Mucosa of descending colon (tissue), 3 donors: ENCODE data around the gene MTFP1. TPM values are rescaled to one million over a fixed set of nuclear protein-coding genes. Genes with fewer than 3 reads are reported as not detected.
"Not testable (repeated sequence)": the region's sequence is repeated elsewhere in the genome, so short reads cannot be mapped to it uniquely, and the experiment has no call there.

ENCODE experiments used
- ATAC-seq: fragments of 200-7000 bp; cut with Tn5 transposase; one replicate; pipeline ENCODE4 v1.9.1; 2020; ENCODE audit warnings: mild to moderate bottlenecking, moderate library complexity
- DNase-seq, 3 donors: peaks; one replicate each; pipeline ENCODE4 v3.0.0-alpha.2; 2020
- H3K36me3 ChIP-seq: fragments of 200-600 bp; one replicate; pipeline ENCODE4 v1.8.0; 2021; ENCODE audit warnings: low read depth, mild to moderate bottlenecking
- H3K4me1 ChIP-seq: fragments of 200-600 bp; one replicate; pipeline ENCODE4 v1.8.0; 2021; ENCODE audit warnings: low read depth, mild to moderate bottlenecking
- H3K4me3 ChIP-seq: fragments of 200-600 bp; one replicate; pipeline ENCODE4 v1.8.0; 2021; ENCODE audit warnings: mild to moderate bottlenecking
- H3K9me3 ChIP-seq: fragments of 200-600 bp; one replicate; pipeline ENCODE4 v1.8.0; 2021; ENCODE audit warnings: mild to moderate bottlenecking
- intact Hi-C, 2 donors: fragments of 100-400 bp; cut with DNase I in 1 of 2; cut with micrococcal nuclease in 1 of 2; formaldehyde crosslinking; loops; one replicate each; pipeline versions ENCODE4 v1.11.0 to v1.11.1; 2022; cut with DNase I, micrococcal nuclease
- total RNA-seq, 3 donors: library from RNA; stranded (reverse); fragmentation: NEBNext Ultra II Directional in 2 of 3; extraction: Animal tissue kit (Norgen Biotek cat#: 25700) in 2 of 3; gene quantifications; one replicate each; pipeline versions ENCODE4 v1.2.1 to v1.2.4, GENCODE V29; 2021 to 2023
- TF ChIP-seq, protein P1 (sequence below): fragments of 200-600 bp; IDR thresholded peaks from one replicate; pipeline ENCODE4 v1.8.0; 2022; ENCODE audit warnings: antibody characterized with exemption, mild to moderate bottlenecking
- donor health status: DM: no; HTN: no; CAD: no; lungs with moderate emphysema.
- donor health status: DM: no; HTN: no; CAD: no.
- donor health status: DM: no; HTN: yes; CAD: no.

MTFP1 gene
- total RNA-seq, 3 donors from 2014 or later, result 14.0 to 26.0 (median 25.3) TPM

- TF ChIP-seq, protein P1, sequence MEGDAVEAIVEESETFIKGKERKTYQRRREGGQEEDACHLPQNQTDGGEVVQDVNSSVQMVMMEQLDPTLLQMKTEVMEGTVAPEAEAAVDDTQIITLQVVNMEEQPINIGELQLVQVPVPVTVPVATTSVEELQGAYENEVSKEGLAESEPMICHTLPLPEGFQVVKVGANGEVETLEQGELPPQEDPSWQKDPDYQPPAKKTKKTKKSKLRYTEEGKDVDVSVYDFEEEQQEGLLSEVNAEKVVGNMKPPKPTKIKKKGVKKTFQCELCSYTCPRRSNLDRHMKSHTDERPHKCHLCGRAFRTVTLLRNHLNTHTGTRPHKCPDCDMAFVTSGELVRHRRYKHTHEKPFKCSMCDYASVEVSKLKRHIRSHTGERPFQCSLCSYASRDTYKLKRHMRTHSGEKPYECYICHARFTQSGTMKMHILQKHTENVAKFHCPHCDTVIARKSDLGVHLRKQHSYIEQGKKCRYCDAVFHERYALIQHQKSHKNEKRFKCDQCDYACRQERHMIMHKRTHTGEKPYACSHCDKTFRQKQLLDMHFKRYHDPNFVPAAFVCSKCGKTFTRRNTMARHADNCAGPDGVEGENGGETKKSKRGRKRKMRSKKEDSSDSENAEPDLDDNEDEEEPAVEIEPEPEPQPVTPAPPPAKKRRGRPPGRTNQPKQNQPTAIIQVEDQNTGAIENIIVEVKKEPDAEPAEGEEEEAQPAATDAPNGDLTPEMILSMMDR, result no peak
- intact Hi-C loops, result no loop called here
- H3K36me3 ChIP-seq, result no peaks in the 10 kb centered on the region
- H3K4me3 ChIP-seq, result no peak overlapping the region
- peaks cover 13% of the 10 kb centered on the region for H3K4me1 ChIP-seq
- ATAC-seq, result no peak
- no peaks in the 10 kb centered on the region for H3K9me3 ChIP-seq
- DNase-seq, result no peak
Measured at GRCh38 chr22:30398685-30399680, 26.6 kb upstream of the MTFP1 start.

GRCh38 chr22:30399718-30400117, 25.9 kb upstream of the MTFP1 start:
- no peak for DNase-seq
- no peaks in the 10 kb centered on the region for H3K9me3 ChIP-seq
- TF ChIP-seq, protein P1, result no peak
- no peak for ATAC-seq
- H3K36me3 ChIP-seq, result no peaks in the 10 kb centered on the region
- intact Hi-C loops, result no loop called here
- H3K4me3 ChIP-seq, result no peak overlapping the region
- peaks cover 13% of the 10 kb centered on the region for H3K4me1 ChIP-seq

DNA sequence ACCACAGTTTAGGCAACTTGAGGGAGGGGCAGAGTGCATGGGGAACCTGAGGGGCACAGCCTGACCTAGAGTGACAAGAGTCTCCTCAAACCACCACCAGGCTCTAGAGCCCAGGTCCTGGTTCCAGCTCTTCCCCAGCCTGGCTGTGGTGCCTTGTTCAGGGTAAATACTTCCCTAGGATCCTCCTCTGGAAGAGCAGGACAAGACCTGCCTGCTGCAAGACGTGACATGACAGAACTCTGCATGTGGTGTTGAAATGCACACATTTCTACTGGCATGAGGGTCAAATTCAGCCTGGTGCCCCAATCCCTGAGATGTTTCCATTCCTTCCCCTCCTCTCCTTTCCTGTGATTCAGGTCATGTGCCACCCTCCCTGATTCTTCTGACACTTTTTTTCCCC, 25.4 kb upstream of the MTFP1 start:
- intact Hi-C loops, result no loop called here
- Histone ChIP-seq H3K36me3 (no peaks in the 10 kb centered on the region), H3K9me3 (no peaks in the 10 kb centered on the region), H3K4me1 (peaks cover 13% of the 10 kb centered on the region), H3K4me3 (no peak overlapping the region)
- ATAC-seq, result no peak
- TF ChIP-seq, protein P1, result no peak
- DNase-seq, result no peak

DNA sequence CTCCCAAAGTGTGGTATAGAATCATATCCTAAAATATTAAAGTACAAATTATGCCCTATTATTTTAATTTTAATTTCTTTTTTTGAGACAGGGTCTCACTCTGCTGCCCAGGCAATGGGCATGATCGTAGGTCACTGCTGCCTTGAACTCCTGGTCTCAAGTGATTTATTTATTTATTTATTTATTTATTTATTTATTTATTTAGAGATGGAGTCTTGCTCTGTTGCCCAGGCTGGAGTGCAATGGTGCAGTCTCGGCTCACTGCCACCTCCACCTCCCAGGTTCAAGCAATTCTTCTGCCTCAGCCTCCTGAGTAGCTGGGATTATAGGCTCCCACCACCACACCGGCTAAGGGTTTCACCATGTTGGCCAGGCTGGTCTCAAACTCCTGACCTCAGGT, 24.5 kb upstream of the MTFP1 start:
- intact Hi-C loops, H3K4me3 ChIP-seq, ATAC-seq, DNase-seq, H3K36me3 ChIP-seq, H3K9me3 ChIP-seq: not testable (repeated sequence)
- peaks cover 13% of the 10 kb centered on the region for H3K4me1 ChIP-seq

- intact Hi-C loops, result no loop called here
- H3K36me3 ChIP-seq, result no peaks in the 10 kb centered on the region
Measured at GRCh38 chr22:30402028-30402765, 23.4 kb upstream of the MTFP1 start.

GRCh38 chr22:30402766-30403104, 22.8 kb upstream of the MTFP1 start:
- H3K9me3 ChIP-seq, H3K36me3 ChIP-seq, intact Hi-C loops, H3K4me3 ChIP-seq, ATAC-seq, H3K4me1 ChIP-seq, DNase-seq: not testable (repeated sequence)

More at GRCh38 chr22:30402028-30402765, 23.4 kb upstream of the MTFP1 start:
- no peak for ATAC-seq
- Histone ChIP-seq H3K4me1 (peaks cover 6% of the 10 kb centered on the region), H3K4me3 (no peak overlapping the region), H3K9me3 (no peaks in the 10 kb centered on the region)
- TF ChIP-seq, protein P1, result no peak
- DNase-seq, result no peak
